H54 (cell line): ENCODE results near the gene RNF223.
"Not testable (repeated sequence)": the region's sequence is repeated elsewhere in the genome, so short reads cannot be mapped to it uniquely, and the experiment has no call there.

Source experiments
- DNase-seq: peaks from one replicate; pipeline ENCODE4 v3.0.0; 2011; ENCODE audit warnings: low spot score, mixed read lengths; ENCODE audit not compliant: insufficient read length
- FAIRE-seq: peaks from 3 replicates; lab custom pipeline; 2011; peaks lifted over from hg19 to GRCh38; lab: Jason Lieb, UNC
- POLR2A ChIP-seq: IDR thresholded peaks from 2 replicates; pipeline ENCODE4 v1.6.1; 2011; ENCODE audit warnings: low read depth, mild to moderate bottlenecking, low read length

Gene RNF223

DNA sequence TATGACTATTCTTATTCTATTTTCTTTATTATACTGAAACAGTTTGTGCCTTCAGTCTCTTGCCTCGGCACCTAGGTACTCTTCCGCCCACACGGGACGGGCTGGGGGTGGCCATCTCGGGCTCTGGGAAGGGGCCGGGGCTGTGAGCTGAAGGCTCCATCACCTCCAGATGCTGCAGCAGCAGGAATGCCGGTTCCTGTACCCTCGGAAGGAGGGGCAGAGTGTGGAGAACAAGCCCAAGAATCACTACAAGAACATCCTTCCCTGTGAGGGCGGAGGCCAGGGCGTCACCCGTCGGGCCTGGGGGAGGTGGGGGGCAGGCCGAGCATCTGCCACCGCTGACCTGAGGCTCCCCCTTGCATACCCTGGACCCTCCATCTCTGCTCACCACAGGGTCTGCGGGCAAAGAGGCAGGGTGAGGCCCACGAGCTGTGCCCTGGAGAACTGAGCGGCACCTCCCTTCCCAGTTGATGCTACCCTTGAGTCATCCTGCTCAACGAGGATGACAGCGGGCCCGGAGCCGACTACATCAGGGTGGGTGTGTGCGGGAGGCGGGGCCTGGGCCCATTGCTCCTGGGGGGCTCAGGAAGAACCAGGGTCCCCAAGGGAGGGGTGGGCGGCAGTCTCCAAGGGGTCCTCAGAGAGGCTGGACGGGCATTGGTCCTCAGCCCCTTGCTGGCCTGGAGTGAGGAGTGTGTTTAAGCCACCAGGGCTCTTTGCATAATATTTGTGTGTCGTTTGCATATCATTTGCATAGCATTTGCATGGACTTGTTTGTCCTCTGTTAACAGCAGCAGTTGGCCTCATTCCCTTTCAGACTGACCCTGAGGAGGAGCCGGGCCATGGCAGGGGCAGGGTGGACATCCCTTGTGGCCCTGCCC lies 7.5 kb downstream of the RNF223 start:
- FAIRE-seq (no peak), DNase-seq (peak; percentile 90)
- TF ChIP-seq POLR2A = no peak

DNA sequence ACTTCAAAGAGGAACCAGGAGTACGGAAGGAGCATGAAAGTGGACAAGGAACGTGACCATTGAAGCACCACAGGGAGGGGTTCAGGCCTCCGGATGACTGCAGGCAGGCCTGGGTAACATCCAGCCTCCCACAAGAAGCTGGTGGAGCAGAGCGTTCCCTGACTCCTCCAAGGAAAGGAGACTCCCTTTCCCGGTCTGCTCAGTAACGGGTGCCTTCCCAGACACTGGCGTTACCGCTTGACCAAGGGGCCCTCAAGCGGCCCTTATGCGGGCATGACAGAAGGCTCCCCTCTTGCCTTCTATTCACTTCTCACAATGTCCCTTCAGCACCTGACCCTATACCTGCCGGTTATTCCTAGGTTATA lies 8.2 kb downstream of the RNF223 start:
- FAIRE-seq, DNase-seq: not testable (repeated sequence)

DNA sequence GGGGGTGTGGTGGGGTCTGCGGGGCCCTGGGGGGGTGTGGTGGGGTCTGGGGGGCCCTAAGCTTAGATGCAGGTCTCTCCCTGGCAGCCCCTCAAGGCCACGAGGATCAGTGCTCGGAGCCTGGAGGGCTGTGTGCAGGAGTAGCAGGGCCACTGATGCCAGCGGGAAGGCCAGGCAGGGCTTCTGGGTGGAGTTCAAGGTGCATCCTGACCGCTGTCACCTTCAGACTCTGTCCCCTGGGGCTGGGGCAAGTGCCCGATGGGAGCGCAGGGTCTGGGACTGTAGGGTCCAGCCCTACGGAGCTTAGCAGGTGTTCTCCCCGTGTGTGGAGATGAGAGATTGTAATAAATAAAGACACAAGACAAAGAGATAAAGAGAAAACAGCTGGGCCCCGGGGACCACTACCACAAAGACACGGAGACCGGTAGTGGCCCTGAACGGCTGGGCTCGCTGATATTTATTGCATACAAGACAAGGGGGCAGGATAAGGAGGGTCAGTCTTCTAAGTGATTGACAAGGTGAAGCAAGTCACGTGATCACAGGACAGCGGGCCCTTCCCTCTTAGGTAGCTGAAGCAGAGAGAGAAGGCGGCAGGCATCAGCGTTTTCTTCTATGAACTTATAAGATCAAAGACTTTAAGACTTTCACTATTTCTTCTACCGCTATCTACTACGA lies 8.7 kb downstream of the RNF223 start:
- FAIRE-seq (no peak), DNase-seq (no peak)
- TF ChIP-seq POLR2A = no peak

DNA sequence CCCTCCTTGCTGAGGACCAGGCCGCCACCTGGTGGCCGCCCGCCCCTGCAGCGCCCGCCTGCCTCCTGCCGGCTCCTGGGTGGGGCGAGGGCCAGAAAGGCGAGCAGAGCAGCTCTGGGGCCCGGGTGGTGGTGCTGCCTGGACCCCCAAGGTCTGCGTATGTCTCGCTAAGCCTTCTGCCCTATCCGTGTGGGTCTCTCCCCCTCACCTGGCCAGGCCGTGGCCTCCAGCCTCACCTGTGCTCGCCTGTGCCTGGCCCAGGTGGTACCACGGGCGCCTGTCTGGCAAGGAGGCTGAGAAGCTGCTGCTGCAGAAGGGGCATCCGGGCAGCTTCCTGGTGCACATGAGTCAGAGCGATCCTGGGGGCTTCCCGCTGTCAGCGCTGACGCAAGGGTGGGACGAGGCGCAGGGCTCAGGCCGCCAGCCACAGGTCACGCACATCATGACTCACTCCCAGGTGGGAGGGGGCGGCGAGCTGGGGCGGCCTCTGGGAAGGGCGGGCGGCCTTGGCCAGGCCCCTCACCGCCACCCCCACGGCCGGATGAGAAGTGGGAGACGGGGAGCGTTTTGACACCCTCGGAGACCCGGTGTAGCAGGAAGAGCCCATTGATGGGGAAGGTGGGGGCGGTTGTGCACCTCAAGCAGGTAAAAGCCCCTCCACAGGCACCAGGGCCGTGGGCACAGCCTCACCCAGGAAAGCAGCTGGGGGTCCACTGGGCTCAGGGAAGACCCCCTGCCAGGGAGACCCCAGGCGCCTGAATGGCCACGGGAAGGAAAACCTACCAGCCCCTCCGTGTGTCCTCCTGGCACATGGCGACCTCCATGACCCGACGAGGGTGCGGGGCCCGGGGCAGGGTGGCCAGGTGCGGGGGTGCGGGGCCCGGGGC lies 9.9 kb downstream of the RNF223 start:
- TF ChIP-seq POLR2A = no peak
- no peak for FAIRE-seq
- DNase-seq = peak; percentile 94

DNA sequence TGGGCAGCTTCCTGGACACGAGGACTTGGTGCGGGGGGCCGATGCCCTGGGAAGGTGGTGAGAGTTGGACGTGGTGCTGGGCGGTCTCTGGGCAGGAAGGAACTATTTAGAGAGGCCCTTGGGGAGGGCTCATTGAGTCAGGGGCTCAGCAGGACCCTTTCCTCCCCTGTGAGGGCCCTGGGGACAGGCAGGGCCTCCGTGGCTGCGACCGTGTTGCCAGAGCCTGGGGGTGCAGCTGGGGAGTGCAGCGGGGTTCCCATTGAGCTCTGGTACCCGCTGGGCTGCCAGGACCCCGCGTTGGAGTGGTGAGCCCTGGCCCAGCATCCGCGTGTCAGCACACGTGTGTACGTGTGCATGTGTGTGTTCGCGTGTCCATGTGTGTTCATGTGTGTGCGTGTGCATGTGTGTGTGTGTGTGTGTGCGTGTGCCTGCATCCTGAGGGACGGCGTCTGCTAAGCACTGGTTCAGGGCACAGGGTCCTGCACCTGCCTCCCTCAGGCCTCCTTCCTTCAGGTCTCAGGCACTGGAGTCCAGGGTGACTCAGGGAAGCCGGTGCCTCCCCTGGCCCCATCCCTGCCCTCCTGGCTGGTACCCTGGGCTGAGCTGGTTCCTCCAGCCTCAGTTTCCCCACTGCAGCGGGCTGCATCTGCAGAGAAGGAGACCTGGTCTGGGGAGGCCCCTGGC lies 10.7 kb downstream of the RNF223 start:
- FAIRE-seq (no peak), DNase-seq (no peak)
- no peak for TF ChIP-seq POLR2A

DNA sequence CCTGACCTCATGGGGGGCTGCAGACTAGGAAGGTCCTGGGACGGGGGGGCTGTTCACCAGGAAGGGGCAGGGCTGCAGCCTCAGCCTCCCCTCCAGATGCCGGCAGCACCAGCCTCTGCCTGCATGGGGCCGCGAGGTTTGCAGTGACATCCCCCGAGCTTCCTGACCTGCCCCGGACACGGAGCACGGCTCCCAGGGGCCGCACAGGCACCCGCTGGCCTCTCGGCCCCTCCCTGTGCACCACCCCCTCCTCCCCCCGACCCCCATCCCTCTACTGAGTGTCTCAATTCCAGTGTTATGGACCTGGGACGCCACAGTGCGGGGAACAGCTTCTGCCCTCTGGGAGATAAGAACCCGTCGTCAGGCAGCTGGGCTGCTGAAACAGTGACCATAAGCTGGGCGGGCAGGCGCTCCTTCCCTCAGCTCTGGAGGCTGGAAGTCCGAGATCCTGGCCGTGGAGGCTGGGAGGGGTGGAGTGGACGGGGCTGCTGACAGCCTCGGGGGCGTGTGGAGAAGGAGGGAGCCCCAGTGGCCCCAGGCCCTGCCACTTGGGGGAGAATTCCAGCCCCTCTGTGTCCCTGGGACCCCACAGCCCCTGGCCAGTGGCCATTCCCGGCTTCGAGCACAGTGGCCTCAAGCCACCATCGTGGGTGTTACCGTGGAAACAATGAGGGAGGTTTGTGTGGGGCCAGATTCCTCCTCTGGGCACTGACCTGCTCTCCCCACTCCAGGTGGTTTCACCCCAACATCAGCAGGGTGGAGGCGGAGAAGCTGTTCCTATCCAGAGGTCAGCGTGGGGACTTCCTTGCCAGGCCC lies 11.6 kb downstream of the RNF223 start:
- TF ChIP-seq POLR2A = no peak
- FAIRE-seq (no peak), DNase-seq (no peak)

DNA sequence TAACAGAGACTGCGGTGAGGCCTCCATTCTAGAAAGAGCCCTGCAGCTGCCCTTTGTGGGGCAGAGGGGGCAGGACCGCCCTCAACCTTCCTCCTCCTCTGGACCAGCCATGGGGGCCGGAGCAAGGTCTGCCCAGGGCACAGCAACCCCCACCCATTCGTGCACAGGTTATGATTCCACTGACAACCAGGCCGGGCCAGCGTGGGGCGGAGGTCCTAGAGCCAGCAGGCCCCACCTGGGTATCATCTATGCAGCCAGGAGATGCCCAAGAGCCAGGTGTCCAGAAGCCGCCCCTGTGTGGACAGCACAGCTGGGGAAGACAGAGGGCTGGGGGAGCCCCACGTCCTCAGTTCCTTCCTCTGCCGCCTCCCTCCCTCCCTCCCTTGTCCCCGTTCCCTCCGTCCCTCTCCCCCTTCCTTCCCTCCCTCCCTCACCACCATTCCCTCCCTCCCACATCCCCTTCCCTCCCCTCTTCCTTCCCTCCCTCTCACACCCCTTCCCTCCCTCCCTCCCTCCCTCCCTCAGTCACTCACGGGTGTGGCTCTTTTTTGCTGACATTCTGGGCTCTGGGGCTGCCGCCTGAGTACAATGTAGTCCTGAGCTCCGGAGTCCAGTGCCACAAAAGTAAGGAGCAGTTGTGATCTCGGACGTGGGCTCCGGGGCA lies 12.3 kb downstream of the RNF223 start:
- FAIRE-seq = no peak
- no peak for TF ChIP-seq POLR2A
- DNase-seq = no peak

DNA sequence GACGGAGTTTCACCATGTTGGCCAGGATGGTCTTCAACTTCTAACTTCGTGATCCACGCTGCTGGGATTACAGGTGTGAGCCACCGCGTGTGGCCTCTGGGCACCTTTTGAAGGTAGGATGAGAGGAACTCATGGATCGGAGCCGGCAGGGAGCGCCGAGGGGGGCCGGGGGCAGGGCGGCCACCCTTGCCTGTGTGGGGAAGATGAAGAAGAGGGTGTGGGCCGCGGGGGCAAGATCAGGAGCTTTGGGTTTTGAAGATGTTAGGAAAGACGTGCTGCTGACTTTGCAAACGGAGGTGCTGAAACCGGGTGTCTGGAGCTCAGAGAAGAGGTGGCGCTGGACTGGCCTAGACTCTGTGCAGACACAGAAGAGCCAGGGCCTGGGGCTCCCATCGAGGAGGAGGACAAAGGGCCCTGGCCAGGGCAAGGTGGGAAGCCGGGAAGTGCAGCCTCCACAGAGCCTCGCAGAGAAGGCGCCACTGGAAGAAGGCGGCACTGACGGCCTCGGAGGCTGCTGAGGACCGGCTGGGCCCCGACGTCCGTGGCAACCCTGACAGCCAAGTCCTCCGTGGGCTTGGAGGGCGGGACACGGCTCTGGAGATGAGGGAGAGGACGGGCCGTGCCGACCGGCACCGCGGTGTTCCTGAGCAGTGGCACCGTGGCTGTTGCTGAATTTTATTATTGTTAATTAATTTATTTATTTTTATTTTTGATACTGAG lies 13.7 kb downstream of the RNF223 start:
- FAIRE-seq (no peak), DNase-seq (no peak)
- TF ChIP-seq POLR2A = no peak

DNA sequence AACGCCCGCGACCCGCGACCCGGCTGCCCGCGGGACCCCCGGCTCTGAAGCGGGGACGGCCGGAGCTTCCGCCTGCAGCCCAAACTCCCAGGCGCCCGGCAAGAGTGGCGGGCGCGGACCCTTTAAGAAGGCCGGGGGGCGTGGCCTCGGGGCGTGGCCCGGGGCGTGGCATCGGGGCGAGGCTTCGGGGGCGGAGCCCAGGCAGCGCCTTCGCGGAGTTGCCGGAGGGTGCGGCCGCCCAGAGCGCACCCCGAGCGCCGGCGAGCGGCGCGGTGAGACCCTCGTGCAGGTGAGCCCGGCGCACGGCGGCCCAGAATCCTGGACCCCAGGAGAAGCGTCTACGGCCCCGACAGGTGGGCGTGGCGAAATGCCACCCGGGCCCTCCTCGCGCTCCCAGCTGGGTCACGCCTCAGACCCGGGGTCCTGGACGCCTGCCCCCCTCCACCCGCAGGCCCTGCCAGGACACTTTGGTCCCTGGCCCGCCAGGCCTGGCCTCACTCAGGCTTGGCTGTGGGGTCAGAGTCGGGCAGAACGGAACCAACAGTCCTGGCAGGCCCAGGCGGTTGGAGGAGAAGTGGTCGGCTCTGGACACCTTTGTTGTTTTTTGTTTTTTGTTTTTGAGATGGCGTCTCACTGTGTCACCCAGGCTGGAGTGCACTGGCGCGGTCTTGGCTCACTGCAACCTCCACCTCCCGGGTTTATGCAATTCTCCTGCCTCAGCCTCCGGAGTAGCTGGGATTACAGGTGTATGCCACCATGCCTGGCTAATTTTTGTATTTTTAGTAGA lies 14.4 kb downstream of the RNF223 start:
- TF ChIP-seq POLR2A = no peak
- DNase-seq (peak; percentile 77), FAIRE-seq (no peak)

DNA sequence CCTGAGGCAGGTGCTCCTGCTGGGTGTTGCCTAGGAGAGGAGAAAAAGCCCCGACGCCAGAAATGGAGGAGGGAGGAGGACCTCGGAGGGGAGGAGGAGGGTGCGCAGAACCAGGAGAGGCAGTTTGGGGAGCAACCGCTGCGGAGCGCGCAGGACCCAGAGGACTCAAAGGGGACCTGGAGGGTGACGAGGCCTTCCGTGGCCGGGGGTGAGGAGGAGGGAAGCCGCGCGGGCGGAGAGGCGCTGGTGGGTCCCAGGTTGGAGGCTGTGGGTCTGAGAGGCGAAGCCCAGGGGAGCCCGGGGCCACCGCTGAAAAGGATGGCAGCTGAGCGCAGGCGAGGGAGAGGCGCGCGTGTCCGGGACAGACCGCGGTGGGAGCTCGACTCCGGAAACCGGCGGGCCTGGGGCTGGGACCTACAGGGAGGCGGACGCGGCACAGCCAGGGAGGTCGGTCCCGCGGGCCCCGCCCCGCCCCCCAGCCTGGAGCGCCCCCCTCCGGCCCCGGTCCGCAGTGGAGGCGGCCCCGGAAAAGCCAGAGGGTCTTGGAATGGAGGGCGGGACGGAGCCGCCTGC lies 15.1 kb downstream of the RNF223 start:
- DNase-seq = peak; percentile 56
- FAIRE-seq = no peak
- 0 out of 2 replicates have a peak, but pooled peaks have one; percentile 13 for TF ChIP-seq POLR2A
